Left hindlimb (tissue), 1 donor: ENCODE data around the gene DDX52.
A peak's percentile ranks its signal among the peaks of the same experiment; 100 is the strongest.
"Not testable (repeated sequence)": the region's sequence is repeated elsewhere in the genome, so short reads cannot be mapped to it uniquely, and the experiment has no call there.

Experiments
- DNase-seq: peaks from one replicate; pipeline ENCODE4 v3.0.0-alpha.2; 2018

DDX52 gene, protein sequence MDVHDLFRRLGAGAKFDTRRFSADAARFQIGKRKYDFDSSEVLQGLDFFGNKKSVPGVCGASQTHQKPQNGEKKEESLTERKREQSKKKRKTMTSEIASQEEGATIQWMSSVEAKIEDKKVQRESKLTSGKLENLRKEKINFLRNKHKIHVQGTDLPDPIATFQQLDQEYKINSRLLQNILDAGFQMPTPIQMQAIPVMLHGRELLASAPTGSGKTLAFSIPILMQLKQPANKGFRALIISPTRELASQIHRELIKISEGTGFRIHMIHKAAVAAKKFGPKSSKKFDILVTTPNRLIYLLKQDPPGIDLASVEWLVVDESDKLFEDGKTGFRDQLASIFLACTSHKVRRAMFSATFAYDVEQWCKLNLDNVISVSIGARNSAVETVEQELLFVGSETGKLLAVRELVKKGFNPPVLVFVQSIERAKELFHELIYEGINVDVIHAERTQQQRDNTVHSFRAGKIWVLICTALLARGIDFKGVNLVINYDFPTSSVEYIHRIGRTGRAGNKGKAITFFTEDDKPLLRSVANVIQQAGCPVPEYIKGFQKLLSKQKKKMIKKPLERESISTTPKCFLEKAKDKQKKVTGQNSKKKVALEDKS

DNA sequence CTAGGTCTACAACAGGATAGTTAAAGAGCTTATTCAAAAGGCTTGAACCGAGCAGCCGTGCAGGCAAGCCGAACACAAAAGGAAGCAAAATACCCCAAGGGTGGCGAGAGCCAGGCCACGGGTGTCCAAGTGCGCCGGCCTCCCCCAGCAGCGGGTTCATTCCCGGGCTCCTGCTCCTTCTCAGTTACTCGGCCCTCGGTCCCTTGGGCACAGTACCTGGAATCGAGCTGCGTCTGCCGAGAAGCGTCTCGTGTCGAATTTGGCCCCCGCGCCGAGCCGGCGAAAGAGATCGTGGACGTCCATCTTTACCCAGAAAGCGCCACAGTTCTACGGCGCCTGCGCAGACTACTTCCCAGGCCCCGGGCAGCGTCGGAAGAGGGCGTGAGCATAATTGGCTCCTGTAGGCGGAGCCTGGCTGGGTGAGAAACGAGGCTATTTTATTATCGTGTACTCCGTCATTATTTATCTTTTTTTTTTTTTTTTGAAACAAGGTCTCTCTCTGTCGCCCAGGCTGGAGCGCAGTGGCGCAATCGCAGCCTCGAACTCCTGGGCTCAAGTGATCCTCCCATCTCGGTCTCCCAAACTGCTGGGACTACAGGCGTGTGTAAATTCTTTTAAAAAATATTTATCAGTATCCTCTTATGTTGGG lies at the start of gene DDX52:
TSS of gene DDX52 (minus strand) at position 329 of the 649 bp plus-strand sequence. CDS start at position 303, 26 bp downstream.
- DNase-seq = peak; percentile 90

DNA sequence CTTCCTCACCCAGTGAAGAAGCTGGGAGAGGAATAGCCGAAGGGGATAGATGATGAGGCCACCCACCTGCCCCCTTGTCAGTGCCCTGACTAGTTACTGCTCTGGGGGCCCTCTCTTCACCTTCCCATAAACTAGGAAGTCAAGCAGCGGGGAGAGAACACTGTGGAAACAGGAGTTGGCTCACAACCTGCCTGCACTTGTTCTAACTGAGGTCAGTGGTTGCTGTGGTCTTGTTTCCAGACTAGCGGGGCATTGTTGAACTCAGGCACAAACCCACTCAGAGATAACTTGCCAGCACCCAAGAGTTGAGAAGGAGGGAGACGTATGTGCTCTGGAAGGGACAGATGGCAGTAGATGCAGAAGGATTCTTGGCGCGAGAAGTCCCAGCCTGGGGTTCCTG lies 48.6 kb upstream of the DDX52 start:
- DNase-seq = no peak

DNA sequence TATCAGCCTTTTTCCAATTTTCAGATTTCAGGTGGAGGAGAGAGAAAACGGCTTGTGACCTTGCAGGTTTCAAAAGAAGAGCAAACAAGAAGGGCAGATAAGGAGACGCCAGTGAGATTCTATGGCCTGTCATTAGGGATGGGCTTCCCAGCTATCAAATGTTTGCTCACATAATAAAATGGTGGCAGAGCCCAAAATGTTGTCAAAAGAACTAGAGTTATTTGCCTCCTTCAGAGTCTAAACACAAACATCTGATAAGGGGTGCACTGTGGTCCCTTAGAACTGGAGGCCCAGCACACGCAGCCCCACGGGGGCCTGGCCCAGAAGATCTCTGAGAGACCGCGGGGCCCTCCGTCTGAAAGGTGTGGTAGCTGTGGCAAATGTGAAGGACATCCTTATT lies 46.1 kb upstream of the DDX52 start:
- no peak for DNase-seq

DNA sequence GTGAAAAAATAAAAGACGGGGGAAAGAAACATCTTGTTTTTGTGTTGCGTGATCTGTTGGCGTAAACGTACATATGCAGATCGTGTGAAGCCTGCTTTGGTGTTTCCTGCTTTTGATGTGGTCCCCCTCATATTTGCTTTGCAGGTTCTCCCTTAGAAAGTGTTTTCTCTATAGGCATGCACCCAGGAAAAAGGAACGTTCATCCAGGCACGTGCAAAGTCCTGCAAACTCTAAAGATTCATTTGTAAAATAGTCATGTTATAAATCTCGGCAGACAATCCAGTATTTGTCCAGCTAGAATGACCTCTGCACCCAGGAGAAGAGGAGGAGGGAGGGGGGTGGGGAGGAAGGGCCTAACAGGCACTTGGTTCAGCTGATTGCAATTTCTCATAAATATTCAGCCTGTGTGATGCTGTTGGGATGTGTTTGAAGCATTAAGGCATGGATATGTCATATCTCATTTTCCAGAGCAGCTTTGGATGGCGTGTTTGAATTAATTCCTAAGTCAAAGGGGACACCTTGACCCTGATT lies 40.3 kb upstream of the DDX52 start:
- no peak for DNase-seq

DNA sequence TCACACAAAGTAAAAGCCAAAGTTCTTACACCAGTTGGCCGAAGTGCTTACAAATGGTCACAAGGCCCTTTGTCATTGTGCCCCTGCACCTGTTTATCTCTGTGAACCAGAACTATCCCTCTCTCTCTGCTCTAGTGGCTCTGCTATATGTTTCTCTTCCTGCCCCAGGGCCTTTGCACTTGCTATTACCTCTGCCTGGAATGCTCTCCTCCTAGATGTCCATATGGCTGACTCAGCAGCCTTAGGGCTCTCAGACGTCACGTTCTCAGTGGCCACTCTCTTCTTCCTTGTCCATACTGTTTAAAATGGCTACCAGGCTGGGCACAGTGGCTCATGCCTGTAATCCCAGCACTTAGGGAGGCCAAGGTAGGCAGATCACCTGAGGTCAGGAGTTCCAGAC lies 38.8 kb upstream of the DDX52 start:
- DNase-seq = no peak

DNA sequence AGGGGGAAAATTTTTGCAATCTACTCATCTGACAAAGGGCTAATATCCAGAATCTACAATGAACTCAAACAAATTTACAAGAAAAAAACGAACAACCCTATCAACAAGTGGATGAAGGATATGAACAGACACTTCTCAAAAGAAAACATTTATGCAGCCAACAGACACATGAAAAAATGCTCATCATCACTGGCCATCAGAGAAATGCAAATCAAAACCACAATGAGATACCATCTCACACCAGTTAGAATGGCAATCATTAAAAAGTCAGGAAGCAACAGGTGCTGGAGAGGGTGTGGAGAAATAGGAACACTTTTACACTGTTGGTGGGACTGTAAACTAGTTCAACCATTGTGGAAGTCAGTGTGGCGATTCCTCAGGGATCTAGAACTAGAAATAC lies 36.7 kb upstream of the DDX52 start:
- not testable (repeated sequence) for DNase-seq

DNA sequence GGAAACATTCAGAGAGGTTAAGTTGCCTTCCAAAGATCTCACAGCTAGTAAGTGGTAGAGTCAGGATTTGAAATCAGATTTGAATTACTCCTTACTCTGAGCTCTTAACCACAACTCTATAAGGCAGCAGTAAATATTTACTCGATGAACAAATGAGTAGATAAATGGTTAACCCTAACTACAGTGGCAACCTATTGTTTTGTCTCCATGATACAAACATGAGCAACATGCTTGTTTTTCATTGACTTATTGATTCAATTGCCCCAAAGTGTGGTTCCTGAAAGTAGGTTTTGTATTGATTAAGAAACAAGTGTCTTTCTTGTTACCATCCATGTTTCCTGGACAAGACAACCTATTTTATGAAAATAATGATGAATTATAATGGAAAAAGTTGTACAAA lies 34.8 kb upstream of the DDX52 start:
- DNase-seq = no peak

DNA sequence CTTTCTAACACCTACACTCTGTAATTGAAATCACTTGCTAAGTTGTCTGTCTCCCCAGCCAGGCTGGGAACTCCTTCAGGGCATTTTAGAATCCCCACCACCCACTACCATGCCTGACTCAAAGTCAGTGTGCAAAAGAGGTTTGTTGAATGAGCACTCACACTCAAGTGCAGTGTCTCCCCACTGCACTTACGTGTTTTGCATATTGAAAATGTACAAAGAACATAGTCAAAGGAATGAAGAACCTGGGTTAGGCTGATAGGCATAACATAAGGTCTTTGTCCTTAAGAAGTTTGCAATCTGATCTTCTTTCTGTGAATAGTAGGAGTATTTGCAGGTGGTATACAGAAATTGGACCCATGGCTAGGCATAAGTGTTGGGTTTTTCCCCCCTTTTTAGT lies 33.8 kb upstream of the DDX52 start:
- DNase-seq = no peak

DNA sequence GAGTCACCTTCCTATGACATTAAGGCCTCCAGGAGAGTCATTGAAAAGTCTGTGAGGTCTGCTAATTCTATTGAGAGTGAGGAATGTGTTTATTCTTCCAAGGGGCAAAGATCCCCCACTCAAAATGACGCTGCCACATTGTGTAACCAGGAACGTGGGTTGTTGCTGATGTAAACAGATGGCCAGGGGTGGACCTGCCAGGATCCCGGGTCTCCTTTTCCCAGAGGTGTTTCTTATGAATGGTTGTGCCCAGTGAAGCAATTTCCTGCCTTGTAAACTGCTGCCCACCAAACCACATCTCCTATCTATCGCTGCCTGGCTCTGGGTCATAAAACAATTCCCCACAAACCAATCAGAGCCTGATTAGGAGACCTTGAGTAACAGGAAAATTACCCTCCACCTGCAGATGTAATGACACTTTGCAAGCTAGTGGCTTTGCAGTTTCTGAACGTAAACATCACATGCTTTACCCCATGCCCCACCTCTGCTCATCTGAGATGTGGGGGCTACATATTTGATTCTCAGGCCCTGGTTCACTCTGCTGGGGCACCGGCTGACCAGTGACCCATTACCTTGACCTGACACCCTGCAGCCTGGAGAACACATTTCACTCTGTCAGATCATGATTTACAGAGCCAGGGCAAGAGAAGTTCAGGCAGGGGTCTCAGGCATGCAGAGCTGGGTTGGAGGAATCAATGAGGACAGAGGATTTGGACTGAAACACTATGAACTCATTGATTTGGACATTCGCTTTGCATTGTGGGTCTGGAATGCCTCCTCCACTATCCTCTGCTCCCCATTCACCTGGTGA lies 33.1 kb upstream of the DDX52 start:
- no peak for DNase-seq

DNA sequence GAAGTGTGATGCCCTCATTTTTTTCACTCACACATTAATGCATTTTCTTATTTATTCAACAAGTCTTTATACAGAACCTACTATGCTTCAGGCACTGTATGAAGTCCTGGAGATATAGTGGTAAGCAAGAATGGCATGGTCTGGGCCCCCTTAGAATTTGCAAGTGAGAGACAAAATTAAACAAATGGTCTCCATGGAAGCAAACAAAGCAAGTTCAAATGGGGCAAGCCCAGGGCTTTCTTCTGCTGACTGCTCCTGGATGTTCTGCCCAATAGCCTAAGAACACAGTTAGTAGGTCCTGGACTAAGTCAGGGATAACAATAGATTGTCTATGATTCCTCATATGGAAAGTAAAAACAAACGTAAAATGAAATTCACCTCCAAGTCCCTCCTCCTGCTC lies 31.3 kb upstream of the DDX52 start:
- DNase-seq = no peak

DNA sequence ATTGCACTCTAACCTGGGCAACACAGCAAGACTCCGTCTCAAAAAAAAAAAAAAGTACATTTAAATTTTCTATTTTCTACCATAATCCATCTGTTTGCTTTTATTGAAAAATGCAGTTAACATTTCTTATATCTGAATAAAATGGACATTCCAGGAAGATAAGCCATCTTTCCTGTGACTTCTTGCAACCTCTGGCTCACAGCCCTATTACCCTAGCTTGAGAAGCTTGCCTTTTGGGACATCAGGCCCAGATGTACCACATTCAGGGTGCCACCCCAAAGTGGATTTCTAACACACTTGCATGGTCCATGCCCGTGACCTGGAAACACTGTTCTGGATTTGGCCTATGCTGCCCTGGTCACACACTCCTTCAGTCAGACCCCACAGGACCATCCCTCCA lies 30.1 kb upstream of the DDX52 start:
- no peak for DNase-seq

DNA sequence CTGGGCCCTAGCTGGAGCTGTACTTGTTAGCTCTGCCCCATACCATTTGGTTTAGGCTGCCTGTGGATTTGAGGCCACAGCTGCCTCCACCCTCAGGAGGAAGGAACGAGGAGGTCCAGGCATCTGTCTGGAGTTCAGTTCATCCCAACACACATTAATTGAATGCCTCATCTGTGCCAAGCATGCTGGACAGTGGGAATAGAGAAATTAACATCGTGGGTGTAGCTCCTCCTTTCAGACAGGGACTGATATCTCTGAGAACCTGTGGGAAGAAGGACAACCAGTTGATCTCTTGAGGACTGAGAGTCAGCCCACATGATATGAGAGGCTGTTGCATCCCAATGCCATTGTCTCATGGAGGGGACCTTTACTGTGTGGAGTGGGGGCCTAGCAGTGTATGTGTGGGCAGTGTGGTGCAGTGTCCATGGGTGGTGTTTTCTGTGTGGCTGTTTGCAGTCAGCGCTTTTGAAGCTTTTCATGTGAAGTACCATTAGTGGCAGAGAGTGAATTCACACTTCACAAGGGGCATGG lies 29.4 kb upstream of the DDX52 start:
- no peak for DNase-seq

DNA sequence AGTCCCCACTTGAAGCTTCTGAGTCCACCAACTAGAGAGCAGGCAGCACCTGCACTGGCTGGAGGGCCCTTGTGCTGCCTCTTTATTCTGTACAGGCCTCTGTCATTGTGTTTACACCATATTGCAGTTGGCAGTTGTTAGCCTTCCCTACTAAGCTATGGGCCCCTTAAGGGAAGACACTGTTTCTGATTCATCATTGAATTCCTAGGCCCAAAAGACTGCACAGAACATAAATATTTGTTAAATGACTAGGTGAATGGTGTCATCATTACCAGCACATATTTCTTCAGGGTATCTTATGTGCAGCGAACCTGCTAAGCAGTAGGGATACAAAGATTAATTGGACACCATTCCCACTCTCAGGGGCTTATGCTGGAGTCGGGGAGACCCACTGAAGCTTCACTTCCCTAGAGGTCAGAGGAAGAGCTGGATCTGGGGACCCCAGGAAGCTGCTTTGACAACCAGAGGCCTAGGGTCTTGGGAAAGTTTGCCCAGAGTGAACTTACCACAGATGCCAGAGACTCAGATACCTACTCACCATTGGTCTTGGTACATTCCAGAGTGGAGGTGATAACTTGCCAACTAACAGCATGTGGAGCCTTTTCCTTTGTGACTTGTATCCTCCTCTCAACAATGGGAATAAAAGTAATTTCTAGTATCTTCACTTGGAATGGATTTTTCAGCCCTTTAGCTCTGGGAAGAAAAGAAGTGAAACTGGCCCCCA lies 28.7 kb upstream of the DDX52 start:
- DNase-seq = no peak

DNA sequence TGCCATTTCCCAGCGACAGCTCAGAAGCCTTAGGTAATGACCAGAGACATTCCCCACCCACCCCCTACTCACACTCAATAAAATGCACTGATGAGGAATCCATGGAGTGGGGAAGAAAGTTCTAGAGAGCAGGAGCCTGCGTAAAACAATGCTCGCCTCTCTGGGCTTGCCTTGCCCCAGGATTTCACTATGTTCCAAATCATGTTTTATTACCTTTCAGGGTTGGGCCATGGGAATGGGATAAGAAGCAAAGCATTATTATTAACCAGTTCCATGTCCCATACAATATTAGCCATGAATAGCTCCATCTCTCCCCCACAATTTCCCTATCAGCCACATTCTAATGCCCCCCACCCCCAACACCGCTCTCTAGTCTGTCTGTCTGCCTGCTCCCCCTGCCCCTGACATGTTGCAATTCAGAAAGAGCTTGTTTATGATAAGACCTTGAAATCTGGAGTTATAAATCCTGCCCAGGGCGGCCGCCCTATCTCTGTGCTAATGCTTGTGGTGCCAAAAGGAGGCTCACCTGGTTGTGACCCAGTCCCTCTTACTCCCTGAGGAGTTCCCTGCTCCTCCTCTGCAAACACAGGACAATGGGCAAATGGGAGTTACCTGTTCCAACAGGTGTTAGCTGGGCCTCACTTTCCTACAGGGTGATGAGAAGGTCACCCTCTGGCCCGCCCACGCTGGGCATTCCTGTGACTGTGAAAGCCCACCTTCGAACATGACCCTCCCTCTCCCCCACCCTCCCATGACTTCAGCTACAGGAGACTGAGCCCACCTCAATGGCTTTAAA lies 28.0 kb upstream of the DDX52 start:
- DNase-seq = no peak

DNA sequence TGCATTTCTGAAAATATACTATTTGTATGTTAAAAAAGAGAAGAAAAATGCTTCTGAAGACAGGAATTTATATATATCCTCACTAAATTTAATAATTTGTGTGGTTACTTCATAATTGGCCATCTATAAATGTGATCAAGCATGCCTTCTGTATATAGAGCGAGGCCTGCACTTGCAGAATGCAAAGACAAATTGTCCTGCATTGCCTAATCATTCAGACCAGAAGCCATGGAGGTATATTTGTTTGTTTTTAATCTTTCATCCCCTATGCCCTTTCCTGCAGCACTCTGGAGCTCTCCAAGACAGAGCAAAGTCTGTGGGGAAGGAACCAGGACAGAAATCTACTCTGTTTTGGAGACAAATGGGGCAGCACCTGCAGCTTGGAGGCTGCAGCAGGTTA lies 23.8 kb upstream of the DDX52 start:
- no peak for DNase-seq

DNA sequence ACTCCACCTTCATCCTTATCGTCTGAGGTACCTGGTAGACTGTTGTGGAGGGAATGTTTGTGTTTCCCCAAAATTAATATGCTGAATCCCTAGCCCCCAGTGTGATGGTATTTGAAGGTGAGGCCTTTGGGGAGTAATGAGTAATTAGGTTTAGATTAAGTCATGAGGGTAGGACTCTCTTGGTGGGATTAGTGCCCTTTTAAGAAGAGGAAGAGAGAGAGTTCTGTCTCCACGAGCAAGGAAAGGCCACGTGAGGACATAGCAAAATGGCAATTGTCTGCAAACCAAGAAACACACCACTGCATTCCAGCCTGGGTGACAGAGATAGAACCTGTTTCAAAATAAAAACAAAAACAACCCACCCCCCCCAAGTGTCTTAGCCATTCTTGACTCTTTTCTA lies 21.0 kb upstream of the DDX52 start:
- DNase-seq = no peak

DNA sequence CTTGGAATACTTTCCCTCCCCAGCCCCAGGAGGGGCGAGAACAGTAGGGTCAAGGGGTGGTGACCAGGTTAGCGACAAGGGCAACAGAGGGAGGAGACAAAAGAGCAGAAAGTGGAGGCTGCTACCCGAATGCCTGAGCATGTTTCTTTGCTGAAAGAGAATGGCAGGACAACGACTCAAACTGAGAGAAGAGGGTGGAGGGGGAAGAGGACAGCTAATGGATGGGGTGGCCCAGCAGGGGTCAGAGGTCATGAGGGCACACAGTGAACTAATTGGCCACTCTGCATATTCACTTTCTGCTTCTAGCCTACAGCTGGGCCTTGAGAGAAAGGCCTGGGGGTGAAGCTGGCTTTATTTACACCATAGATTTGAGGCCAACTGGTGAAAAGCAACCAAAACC lies 19.1 kb upstream of the DDX52 start:
- no peak for DNase-seq

DNA sequence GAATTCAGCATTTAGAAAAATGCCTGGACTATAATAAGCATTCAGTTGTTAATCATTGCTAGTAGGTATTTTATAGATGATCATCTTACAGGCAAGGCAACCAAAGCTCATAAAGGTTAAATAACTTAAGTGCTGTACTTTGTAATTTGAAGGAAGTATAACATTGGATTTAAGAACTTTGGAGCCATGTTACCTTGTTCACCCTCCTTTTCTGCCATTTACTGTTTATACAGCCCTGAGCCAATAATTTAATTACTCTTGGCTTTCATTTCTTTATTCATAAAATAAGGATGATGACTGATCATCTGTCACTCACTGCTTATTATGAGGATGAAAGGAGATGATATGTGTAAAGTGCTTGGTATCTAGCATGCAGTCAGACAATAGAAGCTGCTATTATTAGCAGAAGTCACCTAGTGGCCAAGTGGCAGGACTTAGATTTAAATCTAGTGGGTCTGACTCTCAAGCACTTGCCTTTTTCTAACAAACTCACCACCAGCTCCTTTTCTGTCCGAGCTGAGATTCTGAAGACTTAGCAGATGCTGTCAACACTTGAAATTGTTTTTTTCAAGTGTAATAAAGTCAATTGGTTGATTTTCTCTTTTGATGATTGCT lies 18.3 kb upstream of the DDX52 start:
- DNase-seq = no peak

DNA sequence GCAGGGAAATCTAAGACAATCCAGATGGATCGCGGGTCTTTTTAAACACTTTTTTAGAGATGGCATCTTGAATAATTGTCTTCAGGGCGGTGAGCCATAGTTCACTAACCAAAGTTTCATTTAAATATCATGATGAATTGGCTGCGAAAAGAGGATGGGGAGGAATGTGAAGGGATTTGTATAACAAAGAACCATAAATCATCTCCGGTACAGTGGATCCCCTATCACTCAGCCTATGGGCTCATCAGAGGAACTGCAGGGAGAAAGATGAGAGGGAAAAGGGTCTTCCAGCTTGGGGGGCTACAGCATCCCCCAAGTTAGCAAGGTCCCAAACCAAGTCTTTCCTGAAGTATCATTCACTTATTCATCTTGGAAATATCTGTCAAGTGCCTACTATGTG lies 16.7 kb upstream of the DDX52 start:
- DNase-seq = no peak

DNA sequence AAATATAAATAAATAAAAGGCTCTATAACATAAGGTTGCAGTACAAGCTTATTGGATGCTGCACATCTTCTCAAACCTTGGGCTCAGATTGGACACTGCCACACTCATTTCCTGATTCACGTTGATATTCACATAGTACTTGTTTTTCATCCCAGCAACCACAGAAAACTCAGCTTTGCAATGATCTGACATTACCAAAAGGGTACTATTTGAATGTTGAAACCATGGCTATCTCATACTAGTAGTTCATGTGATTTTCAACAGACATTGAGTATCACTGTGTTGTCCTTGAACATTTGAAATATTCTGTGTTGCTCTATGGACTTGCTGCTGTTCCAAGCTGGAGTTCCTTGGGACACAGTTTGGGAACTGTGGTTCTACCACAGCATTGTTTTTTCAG lies 14.0 kb upstream of the DDX52 start:
- no peak for DNase-seq

DNA sequence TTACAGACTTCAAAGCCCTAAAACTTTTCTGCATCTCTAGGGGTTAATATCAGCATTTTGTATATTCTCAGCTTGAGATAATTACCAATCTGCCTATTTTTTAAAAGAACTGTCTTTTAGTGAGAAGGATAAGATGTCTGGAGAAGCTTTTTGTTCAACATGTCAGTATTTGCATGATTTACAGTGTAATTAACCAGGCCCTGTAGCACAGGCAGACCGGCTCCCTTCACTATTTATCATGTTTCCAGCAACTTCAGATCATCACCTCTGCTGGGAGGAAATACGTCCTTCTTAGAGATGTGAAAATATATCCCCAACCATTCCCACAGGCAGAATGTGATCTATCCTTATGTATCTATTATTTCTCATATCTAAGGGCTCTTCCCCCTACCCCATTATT lies 8.6 kb upstream of the DDX52 start:
- DNase-seq = no peak
